GM23338 (cell line): ENCODE data around the gene CIART. TPM values are rescaled to one million over a fixed set of nuclear protein-coding genes. Genes with fewer than 3 reads are reported as not detected.

Experiments used
- ATAC-seq: fragments of 200-7000 bp; cut with Tn5 transposase; 3 replicates; pipeline ENCODE4 v1.9.1; 2020
- DNase-seq: peaks from one replicate; pipeline ENCODE4 v3.0.0-alpha.2; 2015; ENCODE audit warnings: low spot score
- H2AFZ ChIP-seq: fragments of 200-600 bp; sonication (generic); 2 replicates; pipeline ENCODE4 v1.8.0; 2016; ENCODE audit warnings: antibody characterized with exemption, mild to moderate bottlenecking, moderate library complexity
- H3F3A ChIP-seq: fragments of 200-600 bp; sonication (generic); replicated peaks from 2 replicates; pipeline ENCODE4 v1.8.0; 2017; ENCODE audit warnings: antibody characterized with exemption, mixed run types, low read depth
- H3K27ac ChIP-seq: fragments of 200-600 bp; sonication (generic); 2 replicates; pipeline ENCODE4 v1.6.1; 2016; ENCODE audit warnings: low read depth
- H3K27me3 ChIP-seq: fragments of 200-600 bp; sonication (generic); 2 replicates; pipeline ENCODE4 v1.8.0; 2016; ENCODE audit warnings: mild to moderate bottlenecking, mixed run types, moderate library complexity; ENCODE audit not compliant: insufficient read depth
- H3K36me3 ChIP-seq: fragments of 200-600 bp; sonication (generic); 2 replicates; pipeline ENCODE4 v1.8.0; 2016; ENCODE audit warnings: mild to moderate bottlenecking; ENCODE audit not compliant: insufficient read depth
- H3K4me1 ChIP-seq: fragments of 200-600 bp; sonication (generic); 2 replicates; pipeline ENCODE4 v1.8.0; 2016; ENCODE audit warnings: mild to moderate bottlenecking, moderate library complexity; ENCODE audit not compliant: insufficient read depth
- H3K4me2 ChIP-seq: fragments of 200-600 bp; sonication (generic); 2 replicates; pipeline ENCODE4 v1.7.1; 2017; ENCODE audit warnings: mixed run types
- H3K4me3 ChIP-seq: fragments of 200-600 bp; sonication (generic); 2 replicates; pipeline ENCODE4 v1.6.1; 2016; ENCODE audit warnings: mixed run types
- H3K79me2 ChIP-seq: fragments of 200-600 bp; sonication (generic); replicated peaks from 2 replicates; pipeline ENCODE4 v1.8.0; 2017; ENCODE audit warnings: mild to moderate bottlenecking; ENCODE audit not compliant: insufficient read depth
- H3K9me2 ChIP-seq: fragments of 200-600 bp; sonication (generic); 2 replicates; pipeline ENCODE4 v1.8.0; 2017; ENCODE audit not compliant: insufficient read depth
- H4K20me1 ChIP-seq: fragments of 200-600 bp; sonication (generic); replicated peaks from 2 replicates; pipeline ENCODE4 v1.8.0; 2017; ENCODE audit warnings: mild to moderate bottlenecking; ENCODE audit not compliant: insufficient read depth
- H3K27ac Mint-ChIP-seq: 2 replicates; pipeline ENCODE4 v1.8.0; 2020; ENCODE audit warnings: inconsistent platforms, mild to moderate bottlenecking, moderate library complexity, mixed read lengths
- H3K27me3 Mint-ChIP-seq: 3 replicates; pipeline ENCODE4 v1.8.0; 2022; ENCODE audit warnings: low read depth, mild to moderate bottlenecking, moderate library complexity, mixed read lengths, inconsistent platforms; ENCODE audit not compliant: insufficient read depth, poor library complexity
- H3K36me3 Mint-ChIP-seq: 3 replicates; pipeline ENCODE4 v1.8.0; 2021; ENCODE audit warnings: low read depth, mild to moderate bottlenecking, inconsistent platforms, moderate library complexity, mixed read lengths
- H3K4me1 Mint-ChIP-seq: 3 replicates; pipeline ENCODE4 v1.8.0; 2020; ENCODE audit warnings: mild to moderate bottlenecking, inconsistent platforms, mixed read lengths
- H3K4me3 Mint-ChIP-seq: 3 replicates; pipeline ENCODE4 v1.8.0; 2021; ENCODE audit warnings: moderate library complexity, mild to moderate bottlenecking, inconsistent platforms, mixed read lengths
- H3K9me3 Mint-ChIP-seq: 3 replicates; pipeline ENCODE4 v1.8.0; 2020; ENCODE audit warnings: moderate library complexity, mild to moderate bottlenecking, inconsistent platforms, mixed read lengths
- CREB1 ChIP-seq: fragments of 250-450 bp; sonication (Bioruptor Pico); IDR thresholded peaks from 2 replicates; pipeline ENCODE4 v1.5.0; 2020; ENCODE audit warnings: low read depth, mild to moderate bottlenecking, moderate library complexity
- EZH2 ChIP-seq: fragments of 200-600 bp; sonication (generic); IDR thresholded peaks from one replicate; pipeline ENCODE4 v1.8.0; 2017; ENCODE audit warnings: antibody characterized with exemption, mild to moderate bottlenecking, low read depth; ENCODE audit not compliant: unreplicated experiment
- POLR2AphosphoS5 ChIP-seq: IDR thresholded peaks from 2 replicates; pipeline ENCODE4 v1.6.1; 2016; ENCODE audit warnings: antibody characterized with exemption, low read depth
- polyA plus RNA-seq: library from polyadenylated mRNA; unstranded; fragments of >200 nt; fragmentation: Nextera tagmentation; extraction: Ambion mirVana; gene quantifications from 2 replicates; pipeline ENCODE4 v1.2.1, GENCODE V29; 2016
- total RNA-seq: library from RNA; depleted of rRNA; stranded (reverse); fragments of >200 nt; shearing (Covaris generic); gene quantifications from 2 replicates; pipeline ENCODE4 v1.2.3, GENCODE V29; 2014
- TF ChIP-seq, protein P1 (sequence below), 2 experiments: fragments of 200-600 bp in 1 of 2; sonication (generic) in 1 of 2; conservative IDR thresholded peaks; 2 replicates each; pipeline versions ENCODE4 v1.5.1 to v1.6.1; 2016 to 2017; ENCODE audit warnings: antibody characterized with exemption in 2 of 2, low read depth in 2 of 2, mild to moderate bottlenecking in 2 of 2, moderate library complexity in 1 of 2
- TF ChIP-seq, protein P2 (sequence below): fragments of 250-450 bp; sonication (Bioruptor Pico); IDR thresholded peaks from 2 replicates; pipeline ENCODE4 v1.5.0; 2020; ENCODE audit warnings: mild to moderate bottlenecking, moderate library complexity

Gene CIART
- total and polyA plus RNA-seq, 2 experiments from 2014 or later: 9.3 to 16.4 TPM

DNA sequence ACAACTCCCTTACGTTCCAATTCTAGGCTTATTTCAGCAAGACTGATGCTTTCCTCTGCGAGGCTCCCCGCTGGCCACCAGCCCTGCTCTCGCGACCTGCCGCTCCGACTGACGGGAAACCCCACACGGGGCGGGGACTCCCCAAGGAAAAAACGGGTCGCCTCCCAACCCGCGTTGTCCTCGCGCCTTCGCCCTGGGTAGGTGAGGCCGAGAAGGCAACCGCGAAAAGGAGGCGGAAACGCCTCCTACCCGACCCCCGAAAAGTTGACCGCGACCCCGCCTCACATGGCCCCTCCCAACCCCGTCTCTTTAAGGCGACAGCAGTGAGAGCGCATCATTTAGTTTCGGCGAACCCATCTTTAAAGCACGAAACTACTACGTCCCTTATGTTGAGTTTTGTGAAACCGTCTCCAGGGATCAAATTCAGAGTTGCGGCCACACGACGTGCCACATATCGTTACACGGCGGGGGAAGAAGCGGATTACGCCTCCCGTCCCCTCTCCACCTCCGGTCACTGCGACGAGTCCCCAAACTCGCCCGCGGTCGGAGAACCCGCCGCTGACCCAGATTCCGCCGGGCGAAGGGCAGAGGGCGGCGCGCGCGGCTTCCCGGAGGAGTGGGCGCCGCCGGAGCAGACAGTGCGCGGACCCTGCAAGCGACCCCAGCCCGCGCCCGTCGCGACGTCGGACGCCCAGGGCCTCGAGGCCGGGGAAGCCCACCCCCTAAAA is 47.6 kb upstream of the CIART start:
- H3K9me3 Mint-ChIP-seq: no peaks in the 10 kb centered on the region; the same call in 2 of the 3 replicates
- DNase-seq (peak; percentile 92), ATAC-seq (peak; percentile 52)
- H3K4me3 Mint-ChIP-seq: no peak overlapping the region; the same call in 2 of the 3 replicates
- peaks cover 12% of the 10 kb centered on the region; the same call in 1 of the 2 replicates for H4K20me1 ChIP-seq
- peaks cover 61% of the 10 kb centered on the region for H3K79me2 ChIP-seq
- peak overlapping the region; percentile 76 for H3K27ac ChIP-seq
- H3K36me3 Mint-ChIP-seq: peaks cover 20% of the 10 kb centered on the region; the same call in 2 of the 3 replicates
- H2AFZ ChIP-seq: no peak overlapping the region
- TF ChIP-seq POLR2AphosphoS5: peak; percentile 96
- TF ChIP-seq, protein P1, sequence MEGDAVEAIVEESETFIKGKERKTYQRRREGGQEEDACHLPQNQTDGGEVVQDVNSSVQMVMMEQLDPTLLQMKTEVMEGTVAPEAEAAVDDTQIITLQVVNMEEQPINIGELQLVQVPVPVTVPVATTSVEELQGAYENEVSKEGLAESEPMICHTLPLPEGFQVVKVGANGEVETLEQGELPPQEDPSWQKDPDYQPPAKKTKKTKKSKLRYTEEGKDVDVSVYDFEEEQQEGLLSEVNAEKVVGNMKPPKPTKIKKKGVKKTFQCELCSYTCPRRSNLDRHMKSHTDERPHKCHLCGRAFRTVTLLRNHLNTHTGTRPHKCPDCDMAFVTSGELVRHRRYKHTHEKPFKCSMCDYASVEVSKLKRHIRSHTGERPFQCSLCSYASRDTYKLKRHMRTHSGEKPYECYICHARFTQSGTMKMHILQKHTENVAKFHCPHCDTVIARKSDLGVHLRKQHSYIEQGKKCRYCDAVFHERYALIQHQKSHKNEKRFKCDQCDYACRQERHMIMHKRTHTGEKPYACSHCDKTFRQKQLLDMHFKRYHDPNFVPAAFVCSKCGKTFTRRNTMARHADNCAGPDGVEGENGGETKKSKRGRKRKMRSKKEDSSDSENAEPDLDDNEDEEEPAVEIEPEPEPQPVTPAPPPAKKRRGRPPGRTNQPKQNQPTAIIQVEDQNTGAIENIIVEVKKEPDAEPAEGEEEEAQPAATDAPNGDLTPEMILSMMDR (conservative IDR thresholded peaks at IDR 0.05; ENCODE audit: low read depth in 2 of 2): no peak
- TF ChIP-seq, protein P2, sequence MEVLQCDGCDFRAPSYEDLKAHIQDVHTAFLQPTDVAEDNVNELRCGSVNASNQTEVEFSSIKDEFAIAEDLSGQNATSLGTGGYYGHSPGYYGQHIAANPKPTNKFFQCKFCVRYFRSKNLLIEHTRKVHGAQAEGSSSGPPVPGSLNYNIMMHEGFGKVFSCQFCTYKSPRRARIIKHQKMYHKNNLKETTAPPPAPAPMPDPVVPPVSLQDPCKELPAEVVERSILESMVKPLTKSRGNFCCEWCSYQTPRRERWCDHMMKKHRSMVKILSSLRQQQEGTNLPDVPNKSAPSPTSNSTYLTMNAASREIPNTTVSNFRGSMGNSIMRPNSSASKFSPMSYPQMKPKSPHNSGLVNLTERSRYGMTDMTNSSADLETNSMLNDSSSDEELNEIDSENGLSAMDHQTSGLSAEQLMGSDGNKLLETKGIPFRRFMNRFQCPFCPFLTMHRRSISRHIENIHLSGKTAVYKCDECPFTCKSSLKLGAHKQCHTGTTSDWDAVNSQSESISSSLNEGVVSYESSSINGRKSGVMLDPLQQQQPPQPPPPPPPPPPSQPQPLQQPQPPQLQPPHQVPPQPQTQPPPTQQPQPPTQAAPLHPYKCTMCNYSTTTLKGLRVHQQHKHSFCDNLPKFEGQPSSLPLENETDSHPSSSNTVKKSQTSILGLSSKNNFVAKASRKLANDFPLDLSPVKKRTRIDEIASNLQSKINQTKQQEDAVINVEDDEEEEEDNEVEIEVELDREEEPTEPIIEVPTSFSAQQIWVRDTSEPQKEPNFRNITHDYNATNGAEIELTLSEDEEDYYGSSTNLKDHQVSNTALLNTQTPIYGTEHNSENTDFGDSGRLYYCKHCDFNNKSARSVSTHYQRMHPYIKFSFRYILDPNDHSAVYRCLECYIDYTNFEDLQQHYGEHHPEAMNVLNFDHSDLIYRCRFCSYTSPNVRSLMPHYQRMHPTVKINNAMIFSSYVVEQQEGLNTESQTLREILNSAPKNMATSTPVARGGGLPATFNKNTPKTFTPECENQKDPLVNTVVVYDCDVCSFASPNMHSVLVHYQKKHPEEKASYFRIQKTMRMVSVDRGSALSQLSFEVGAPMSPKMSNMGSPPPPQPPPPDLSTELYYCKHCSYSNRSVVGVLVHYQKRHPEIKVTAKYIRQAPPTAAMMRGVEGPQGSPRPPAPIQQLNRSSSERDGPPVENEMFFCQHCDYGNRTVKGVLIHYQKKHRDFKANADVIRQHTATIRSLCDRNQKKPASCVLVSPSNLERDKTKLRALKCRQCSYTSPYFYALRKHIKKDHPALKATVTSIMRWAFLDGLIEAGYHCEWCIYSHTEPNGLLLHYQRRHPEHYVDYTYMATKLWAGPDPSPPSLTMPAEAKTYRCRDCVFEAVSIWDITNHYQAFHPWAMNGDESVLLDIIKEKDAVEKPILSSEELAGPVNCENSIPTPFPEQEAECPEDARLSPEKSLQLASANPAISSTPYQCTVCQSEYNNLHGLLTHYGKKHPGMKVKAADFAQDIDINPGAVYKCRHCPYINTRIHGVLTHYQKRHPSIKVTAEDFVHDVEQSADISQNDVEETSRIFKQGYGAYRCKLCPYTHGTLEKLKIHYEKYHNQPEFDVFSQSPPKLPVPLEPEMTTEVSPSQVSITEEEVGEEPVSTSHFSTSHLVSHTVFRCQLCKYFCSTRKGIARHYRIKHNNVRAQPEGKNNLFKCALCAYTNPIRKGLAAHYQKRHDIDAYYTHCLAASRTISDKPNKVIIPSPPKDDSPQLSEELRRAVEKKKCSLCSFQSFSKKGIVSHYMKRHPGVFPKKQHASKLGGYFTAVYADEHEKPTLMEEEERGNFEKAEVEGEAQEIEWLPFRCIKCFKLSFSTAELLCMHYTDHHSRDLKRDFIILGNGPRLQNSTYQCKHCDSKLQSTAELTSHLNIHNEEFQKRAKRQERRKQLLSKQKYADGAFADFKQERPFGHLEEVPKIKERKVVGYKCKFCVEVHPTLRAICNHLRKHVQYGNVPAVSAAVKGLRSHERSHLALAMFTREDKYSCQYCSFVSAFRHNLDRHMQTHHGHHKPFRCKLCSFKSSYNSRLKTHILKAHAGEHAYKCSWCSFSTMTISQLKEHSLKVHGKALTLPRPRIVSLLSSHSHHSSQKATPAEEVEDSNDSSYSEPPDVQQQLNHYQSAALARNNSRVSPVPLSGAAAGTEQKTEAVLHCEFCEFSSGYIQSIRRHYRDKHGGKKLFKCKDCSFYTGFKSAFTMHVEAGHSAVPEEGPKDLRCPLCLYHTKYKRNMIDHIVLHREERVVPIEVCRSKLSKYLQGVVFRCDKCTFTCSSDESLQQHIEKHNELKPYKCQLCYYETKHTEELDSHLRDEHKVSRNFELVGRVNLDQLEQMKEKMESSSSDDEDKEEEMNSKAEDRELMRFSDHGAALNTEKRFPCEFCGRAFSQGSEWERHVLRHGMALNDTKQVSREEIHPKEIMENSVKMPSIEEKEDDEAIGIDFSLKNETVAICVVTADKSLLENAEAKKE: no peak
- TF ChIP-seq EZH2: no peak
- peak; percentile 58; the same call in 1 of the 2 replicates for TF ChIP-seq CREB1 (CRISPR knock-in tag)
- peaks cover 15% of the 10 kb centered on the region for H3K4me1 ChIP-seq
- peaks cover 7% of the 10 kb centered on the region; the same call in 1 of the 2 replicates for H3K9me2 ChIP-seq
- H3K4me2 ChIP-seq: peak overlapping the region; percentile 80
- H3K4me3 ChIP-seq: peak overlapping the region; percentile 71
- peak overlapping the region; percentile 95 for H3K27ac Mint-ChIP-seq
- H3F3A ChIP-seq: 0 out of 2 replicates have a peak, but pooled peaks cover 3% of the 10 kb centered on the region
- H3K27me3 Mint-ChIP-seq: peaks cover 7% of the 10 kb centered on the region
- H3K4me1 Mint-ChIP-seq: peaks cover 17% of the 10 kb centered on the region
- H3K36me3 ChIP-seq: peaks cover 9% of the 10 kb centered on the region
- H3K27me3 ChIP-seq: no peaks in the 10 kb centered on the region
